HFFc6 (cell line): ENCODE measurements around the gene UFSP2. TPM values are rescaled to one million over a fixed set of nuclear protein-coding genes. Genes with fewer than 3 reads are reported as not detected.

Experiments used
- DNase-seq: peaks from one replicate; pipeline ENCODE4 v3.0.0-alpha.2; 2018
- H3K27ac Mint-ChIP-seq: 2 replicates; pipeline ENCODE4 v1.8.0; 2020; ENCODE audit warnings: mild to moderate bottlenecking, mixed read lengths
- H3K27me3 Mint-ChIP-seq: 2 replicates; pipeline ENCODE4 v1.8.0; 2021; ENCODE audit warnings: mild to moderate bottlenecking, moderate library complexity, mixed read lengths; ENCODE audit not compliant: insufficient read depth
- H3K36me3 Mint-ChIP-seq: 2 replicates; pipeline ENCODE4 v1.8.0; 2021; ENCODE audit warnings: low read depth, mixed read lengths
- H3K4me1 Mint-ChIP-seq: 2 replicates; pipeline ENCODE4 v1.8.0; 2020; ENCODE audit warnings: low read depth, mixed read lengths
- H3K4me3 Mint-ChIP-seq: 2 replicates; pipeline ENCODE4 v1.8.0; 2020; ENCODE audit warnings: mild to moderate bottlenecking, moderate library complexity, mixed read lengths
- H3K9me3 Mint-ChIP-seq: 2 replicates; pipeline ENCODE4 v1.8.0; 2020; ENCODE audit warnings: mild to moderate bottlenecking, mixed read lengths
- CTCF ChIP-seq: fragments of 200-600 bp; sonication (generic); IDR thresholded peaks from 2 replicates; pipeline ENCODE4 v1.5.0; 2021; ENCODE audit warnings: antibody characterized with exemption, mild to moderate bottlenecking
- total RNA-seq, 6 experiments: library from RNA; stranded (reverse); fragmentation: NEBNext Ultra II Directional; extraction: Animal tissue kit (Norgen Biotek cat#: 25700); gene quantifications; 2 replicates in 1 of 6; 3 replicates in 5 of 6; pipeline ENCODE4 v1.2.3, GENCODE V29; 2021

Gene UFSP2
- total RNA-seq, 6 experiments from 2014 or later: 23.1 to 35.6 (median 32.5) TPM

- DNase-seq: no peak
- H3K36me3 Mint-ChIP-seq: peaks cover 13% of the 10 kb centered on the region
- no peak for TF ChIP-seq CTCF
- peak overlapping the region; percentile 4; the same call in 1 of the 2 replicates for H3K27ac Mint-ChIP-seq
- H3K4me3 Mint-ChIP-seq: no peak overlapping the region
- H3K9me3 Mint-ChIP-seq: no peaks in the 10 kb centered on the region
- H3K27me3 Mint-ChIP-seq: peaks cover 2% of the 10 kb centered on the region
- peaks cover 38% of the 10 kb centered on the region for H3K4me1 Mint-ChIP-seq
These were observed 33.6 kb downstream of the UFSP2 start for GRCh38 chr4:185392156-185392555.

GRCh38 chr4:185390941-185391340, 34.8 kb downstream of the UFSP2 start:
- H3K27me3 Mint-ChIP-seq: peaks cover 2% of the 10 kb centered on the region
- H3K4me3 Mint-ChIP-seq: no peak overlapping the region
- no peak for TF ChIP-seq CTCF
- H3K4me1 Mint-ChIP-seq: peaks cover 39% of the 10 kb centered on the region
- H3K36me3 Mint-ChIP-seq: peaks cover 13% of the 10 kb centered on the region
- no peak for DNase-seq
- H3K27ac Mint-ChIP-seq: no peak overlapping the region
- no peaks in the 10 kb centered on the region for H3K9me3 Mint-ChIP-seq

GRCh38 chr4:185387957-185388356, 37.8 kb downstream of the UFSP2 start:
- no peak overlapping the region for H3K4me3 Mint-ChIP-seq
- peaks cover 13% of the 10 kb centered on the region for H3K36me3 Mint-ChIP-seq
- no peak for TF ChIP-seq CTCF
- no peaks in the 10 kb centered on the region; the same call in 1 of the 2 replicates for H3K27me3 Mint-ChIP-seq
- H3K9me3 Mint-ChIP-seq: no peaks in the 10 kb centered on the region
- H3K4me1 Mint-ChIP-seq: peaks cover 46% of the 10 kb centered on the region
- DNase-seq: no peak
- H3K27ac Mint-ChIP-seq: no peak overlapping the region

GRCh38 chr4:185384930-185385331, 40.8 kb downstream of the UFSP2 start:
- H3K4me3 Mint-ChIP-seq: peak overlapping the region; percentile 65; the same call in 1 of the 2 replicates
- TF ChIP-seq CTCF: no peak
- no peak for DNase-seq

GRCh38 chr4:185384061-185384460, 41.7 kb downstream of the UFSP2 start:
- Mint-ChIP-seq H3K27me3 (no peaks in the 10 kb centered on the region; the same call in 1 of the 2 replicates), H3K27ac (no peak overlapping the region), H3K4me3 (no peak overlapping the region), H3K4me1 (peaks cover 55% of the 10 kb centered on the region), H3K36me3 (peaks cover 14% of the 10 kb centered on the region), H3K9me3 (peaks cover 5% of the 10 kb centered on the region)
- no peak for TF ChIP-seq CTCF
- DNase-seq: no peak

More at GRCh38 chr4:185384930-185385331, 40.8 kb downstream of the UFSP2 start:
- H3K4me1 Mint-ChIP-seq: peaks cover 51% of the 10 kb centered on the region
- no peaks in the 10 kb centered on the region; the same call in 1 of the 2 replicates for H3K27me3 Mint-ChIP-seq
- H3K27ac Mint-ChIP-seq: peak overlapping the region; percentile 62
- H3K36me3 Mint-ChIP-seq: peaks cover 11% of the 10 kb centered on the region
- H3K9me3 Mint-ChIP-seq: peaks cover 5% of the 10 kb centered on the region

- Mint-ChIP-seq H3K4me3 (no peak overlapping the region), H3K4me1 (peaks cover 55% of the 10 kb centered on the region), H3K36me3 (peaks cover 17% of the 10 kb centered on the region), H3K27me3 (no peaks in the 10 kb centered on the region; the same call in 1 of the 2 replicates), H3K9me3 (peaks cover 5% of the 10 kb centered on the region), H3K27ac (no peak overlapping the region)
- no peak for TF ChIP-seq CTCF
- no peak for DNase-seq
These were observed 42.3 kb downstream of the UFSP2 start for GRCh38 chr4:185383451-185383850.
